Neuronal stem cell (in vitro differentiated cells): ENCODE data around the gene LPGAT1.

Experiments
- DNase-seq: peaks from one replicate; pipeline ENCODE4 v3.0.0-alpha.2; 2013; ENCODE audit warnings: low spot score
- H2AFZ ChIP-seq: one replicate; pipeline ENCODE4 v1.6.1; 2013; ENCODE audit warnings: mild to moderate bottlenecking, low read length, inconsistent platforms
- H2AK5ac ChIP-seq: 2 replicates; pipeline ENCODE4 v1.6.1; 2013; ENCODE audit warnings: low read depth, mild to moderate bottlenecking, inconsistent platforms, low read length, moderate library complexity, mixed read lengths
- H2BK120ac ChIP-seq: 2 replicates; pipeline ENCODE4 v1.6.1; 2013; ENCODE audit warnings: low read depth, mild to moderate bottlenecking, inconsistent platforms, low read length, moderate library complexity, mixed read lengths
- H2BK12ac ChIP-seq: one replicate; pipeline ENCODE4 v1.6.1; 2013; ENCODE audit warnings: low read length, inconsistent platforms
- H2BK15ac ChIP-seq: 2 replicates; pipeline ENCODE4 v1.6.1; 2013; ENCODE audit warnings: mild to moderate bottlenecking, low read length, inconsistent platforms, mixed read lengths
- H2BK5ac ChIP-seq: one replicate; pipeline ENCODE4 v1.6.1; 2013; ENCODE audit warnings: inconsistent platforms, mild to moderate bottlenecking, low read length, moderate library complexity
- H3K14ac ChIP-seq: one replicate; pipeline ENCODE4 v1.6.1; 2013; ENCODE audit warnings: low read length, inconsistent platforms
- H3K18ac ChIP-seq: 2 replicates; pipeline ENCODE4 v1.6.1; 2013; ENCODE audit warnings: low read length, inconsistent platforms
- H3K23ac ChIP-seq: 2 replicates; pipeline ENCODE4 v1.6.1; 2013; ENCODE audit warnings: low read depth, mild to moderate bottlenecking, mixed read lengths, low read length, inconsistent platforms; ENCODE audit not compliant: poor library complexity
- H3K27ac ChIP-seq: replicated peaks from 3 replicates; pipeline ENCODE4 v1.5.1; 2013; ENCODE audit warnings: low read length, inconsistent platforms
- H3K27me3 ChIP-seq, 3 experiments: 2 replicates each; pipeline ENCODE4 v1.6.1; 2013; ENCODE audit warnings: low read length in 3 of 3, mild to moderate bottlenecking in 2 of 3, inconsistent platforms in 1 of 3, low read depth in 1 of 3, mixed read lengths in 1 of 3, moderate library complexity in 1 of 3; ENCODE audit not compliant: control insufficient read depth in 3 of 3, insufficient read depth in 3 of 3
- H3K36me3 ChIP-seq, 2 donors: replicated peaks in 1 of 2; 2 replicates each; pipeline ENCODE4 v1.6.1; 2013; ENCODE audit warnings: low read length in 2 of 2; ENCODE audit not compliant: control insufficient read depth in 2 of 2, insufficient read depth in 2 of 2
- H3K4ac ChIP-seq: 2 replicates; pipeline ENCODE4 v1.6.1; 2013; ENCODE audit warnings: inconsistent platforms, mild to moderate bottlenecking, low read length, moderate library complexity
- H3K4me1 ChIP-seq, 2 donors: 1 replicate in 1 of 2; 2 replicates in 1 of 2; pipeline ENCODE4 v1.6.1; 2013; ENCODE audit warnings: low read length in 2 of 2, low read depth in 1 of 2; ENCODE audit not compliant: control insufficient read depth in 2 of 2, insufficient read depth in 1 of 2
- H3K4me2 ChIP-seq: one replicate; pipeline ENCODE4 v1.6.1; 2013; ENCODE audit warnings: mild to moderate bottlenecking, low read length, inconsistent platforms; ENCODE audit not compliant: insufficient read depth, poor library complexity, severe bottlenecking
- H3K4me3 ChIP-seq, 2 donors: 2 replicates each; pipeline ENCODE4 v1.5.1; 2013; ENCODE audit warnings: low read length in 2 of 2, mild to moderate bottlenecking in 2 of 2, inconsistent platforms in 1 of 2, moderate library complexity in 1 of 2
- H3K79me1 ChIP-seq: one replicate; pipeline ENCODE4 v1.6.1; 2013; ENCODE audit warnings: low read depth, mild to moderate bottlenecking, inconsistent platforms, low read length, moderate library complexity
- H3K9ac ChIP-seq: one replicate; pipeline ENCODE4 v1.6.1; 2013; ENCODE audit warnings: mild to moderate bottlenecking, low read depth, low read length, inconsistent platforms; ENCODE audit not compliant: poor library complexity
- H3K9me3 ChIP-seq, 2 donors: replicated peaks in 1 of 2; 2 replicates each; pipeline versions ENCODE3 to v1.6.1; 2013; ENCODE audit warnings: low read length in 2 of 2, mild to moderate bottlenecking in 2 of 2, inconsistent platforms in 1 of 2, low read depth in 1 of 2, mixed read lengths in 1 of 2, moderate library complexity in 1 of 2; ENCODE audit not compliant: control insufficient read depth in 2 of 2, insufficient read depth in 1 of 2
- H4K8ac ChIP-seq: one replicate; pipeline ENCODE4 v1.6.1; 2013; ENCODE audit warnings: low read depth, mild to moderate bottlenecking, inconsistent platforms, low read length, moderate library complexity
- H4K91ac ChIP-seq: one replicate; pipeline ENCODE4 v1.6.1; 2013; ENCODE audit warnings: low read length, low read depth, mild to moderate bottlenecking, inconsistent platforms; ENCODE audit not compliant: poor library complexity
- WGBS, 2 donors: extraction: QIAGEN DNeasy Blood & Tissue Kit; methylation state at CpG; one replicate each; pipeline ENCODE4 v1.1.7; 2013; ENCODE audit warnings: missing lambda C conversion rate in 2 of 2, mixed read lengths in 1 of 2; ENCODE audit not compliant: insufficient read length in 2 of 2, insufficient replicate concordance in 1 of 2; ENCODE audit errors: extremely low coverage in 2 of 2; 5-methylcytosine and 5-hydroxymethylcytosine counted together

LPGAT1 gene

DNA sequence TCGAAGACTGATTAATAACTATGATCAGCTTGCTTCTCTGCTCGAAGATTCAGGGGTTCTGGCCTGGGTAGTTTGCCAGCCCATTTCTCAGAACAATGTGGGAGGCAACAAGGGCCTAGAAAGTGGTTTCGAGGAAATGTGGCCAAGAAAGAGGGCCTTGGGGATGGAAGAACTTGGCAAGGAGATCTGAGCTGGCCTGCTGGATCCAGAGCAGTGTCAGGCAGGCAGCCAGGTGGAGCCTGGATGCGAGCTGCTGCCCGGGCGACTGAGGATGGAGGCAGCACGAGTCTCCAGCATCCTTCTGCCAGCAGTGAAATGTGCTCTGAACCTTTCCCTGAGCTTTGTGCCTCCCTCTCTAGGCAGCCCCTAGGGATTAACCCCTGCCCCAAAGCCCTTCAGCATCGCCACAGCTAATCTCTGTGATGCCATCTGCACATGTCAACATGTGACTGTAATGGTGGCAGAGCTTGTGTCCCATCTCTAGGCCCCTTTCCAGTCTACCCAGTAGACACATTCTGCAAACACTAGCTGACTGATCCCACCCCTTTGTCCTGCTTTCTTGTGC, 94.1 kb downstream of the LPGAT1 start:
- Histone ChIP-seq H4K8ac (peak overlapping the region; percentile 57), H4K91ac (no peak overlapping the region), H3K36me3 (no peaks in the 10 kb centered on the region), H3K27me3 (peaks cover 0 to 6% (median 0%) of the 10 kb centered on the region in 3 experiments), H3K4me2 (no peak overlapping the region), H3K23ac (peak overlapping the region; percentile 51), H3K18ac (no peak overlapping the region), H3K9me3 (no peaks in the 10 kb centered on the region), H2BK5ac (no peak overlapping the region), H2AK5ac (peak overlapping the region; percentile 62), H2BK120ac (no peak overlapping the region), H2BK12ac (no peak overlapping the region), H2BK15ac (no peak overlapping the region), H3K4me1 (peaks cover 15 to 22% of the 10 kb centered on the region in 2 donors), H3K4ac (no peak overlapping the region), H2AFZ (peak overlapping the region; percentile 86), H3K14ac (no peak overlapping the region), H3K79me1 (no peaks in the 10 kb centered on the region), H3K4me3 (no peak overlapping the region), H3K9ac (no peak overlapping the region), H3K27ac (no peak overlapping the region)
- no peak for DNase-seq
- no CpG with 5 or more reads among the region's 8 CpGs for WGBS, 2 donors

DNA sequence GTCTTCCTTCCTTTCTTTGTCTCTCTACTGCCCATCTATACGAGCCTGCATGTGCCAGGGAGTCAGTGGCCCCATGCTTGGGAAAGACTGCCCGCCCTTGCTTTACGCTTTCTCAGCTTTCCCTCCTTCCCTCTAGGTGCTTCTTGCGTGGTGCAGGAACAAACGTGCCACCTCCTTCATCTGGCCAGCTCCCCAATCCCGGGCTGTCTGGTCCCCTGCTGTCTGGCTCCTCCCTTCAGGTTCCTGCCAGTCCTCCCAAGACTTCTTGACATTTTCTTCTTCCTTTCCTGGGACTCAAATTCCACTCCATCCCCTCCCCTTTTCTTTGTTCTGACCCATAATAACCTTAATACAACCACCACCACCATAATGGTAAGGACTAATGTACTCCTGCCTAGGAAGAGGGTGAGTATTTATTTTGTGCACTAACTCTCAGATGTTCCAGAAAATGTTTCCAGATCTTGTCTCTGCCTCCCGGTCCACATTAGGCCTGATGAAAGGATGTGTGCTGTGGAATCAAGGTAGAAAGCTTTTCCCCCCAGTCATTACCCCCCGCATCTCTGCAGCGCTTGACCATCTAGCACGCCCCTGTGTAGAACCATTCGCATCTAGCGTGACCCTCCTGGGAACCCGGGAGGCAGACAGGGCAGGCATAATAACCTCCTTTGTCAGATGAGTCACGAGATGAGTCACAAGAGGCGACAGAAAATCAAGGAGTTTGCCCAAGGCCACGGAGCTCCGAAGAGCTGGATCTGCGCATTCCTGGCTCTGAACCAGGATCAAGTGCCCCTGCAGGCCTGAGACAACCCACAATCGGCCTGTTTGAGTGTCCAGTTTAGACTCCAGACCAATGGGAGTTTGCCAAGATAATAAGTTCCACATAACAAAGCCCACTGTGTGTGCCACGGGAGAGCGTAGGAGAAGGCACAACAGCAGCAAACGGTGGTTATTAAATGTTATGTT, 95.1 kb downstream of the LPGAT1 start:
- no peak overlapping the region for H2BK120ac ChIP-seq
- H3K27ac ChIP-seq: no peak overlapping the region
- H3K4me1 ChIP-seq: peaks cover 15 to 23% of the 10 kb centered on the region in 2 donors
- no peak overlapping the region for H2AK5ac ChIP-seq
- H4K8ac ChIP-seq: no peak overlapping the region
- no peaks in the 10 kb centered on the region for H3K9me3 ChIP-seq
- no peak for DNase-seq
- H2BK5ac ChIP-seq: no peak overlapping the region
- WGBS, 2 donors: no CpG with 5 or more reads among the region's 22 CpGs
- H2BK12ac ChIP-seq: no peak overlapping the region
- no peak overlapping the region for H2BK15ac ChIP-seq
- no peak overlapping the region for H3K9ac ChIP-seq
- no peak overlapping the region for H3K4me2 ChIP-seq
- H4K91ac ChIP-seq: no peak overlapping the region
- H3K36me3 ChIP-seq: no peaks in the 10 kb centered on the region
- no peaks in the 10 kb centered on the region for H3K79me1 ChIP-seq
- H3K18ac ChIP-seq: peak overlapping the region; percentile 68
- peak overlapping the region; percentile 86 for H2AFZ ChIP-seq
- H3K27me3 ChIP-seq: peaks cover 0 to 11% (median 0%) of the 10 kb centered on the region in 3 experiments
- H3K14ac ChIP-seq: no peak overlapping the region
- no peak overlapping the region for H3K4ac ChIP-seq
- no peak overlapping the region for H3K23ac ChIP-seq
- H3K4me3 ChIP-seq: no peak overlapping the region

DNA sequence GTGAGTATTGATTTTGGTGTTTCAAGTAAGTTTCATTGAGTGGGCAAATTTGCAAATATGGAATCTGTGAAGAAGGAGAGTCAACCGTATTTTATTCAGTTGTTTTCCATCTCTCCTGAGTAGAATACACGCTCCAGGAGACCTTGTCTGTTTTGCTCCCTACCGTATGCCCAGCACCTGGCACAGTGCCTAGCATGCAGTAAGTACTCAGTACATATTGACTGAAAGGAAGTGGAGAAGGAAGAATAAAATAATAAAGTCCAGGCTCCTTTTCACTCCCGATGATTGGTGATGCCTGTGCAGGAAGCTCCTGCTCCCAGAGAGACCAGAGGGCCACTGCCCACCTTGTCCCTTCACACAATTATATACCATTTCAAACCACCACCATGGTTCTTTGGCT, 95.8 kb downstream of the LPGAT1 start:
- Histone ChIP-seq H3K27ac (no peak overlapping the region), H3K36me3 (no peaks in the 10 kb centered on the region), H2AFZ (peak overlapping the region; percentile 86), H3K4me3 (no peak overlapping the region), H3K23ac (no peak overlapping the region), H2BK12ac (no peak overlapping the region), H2BK15ac (no peak overlapping the region), H3K14ac (no peak overlapping the region), H3K4me1 (peaks cover 15 to 23% of the 10 kb centered on the region in 2 donors), H3K27me3 (peaks cover 0 to 16% (median 0%) of the 10 kb centered on the region in 3 experiments), H3K18ac (no peak overlapping the region), H2BK120ac (no peak overlapping the region), H4K91ac (no peak overlapping the region), H3K9me3 (no peaks in the 10 kb centered on the region), H3K79me1 (no peaks in the 10 kb centered on the region), H4K8ac (no peak overlapping the region), H2AK5ac (no peak overlapping the region), H2BK5ac (no peak overlapping the region), H3K4me2 (no peak overlapping the region), H3K4ac (no peak overlapping the region), H3K9ac (no peak overlapping the region)
- WGBS, 2 donors: no CpG with 5 or more reads among the region's 4 CpGs
- no peak for DNase-seq

DNA sequence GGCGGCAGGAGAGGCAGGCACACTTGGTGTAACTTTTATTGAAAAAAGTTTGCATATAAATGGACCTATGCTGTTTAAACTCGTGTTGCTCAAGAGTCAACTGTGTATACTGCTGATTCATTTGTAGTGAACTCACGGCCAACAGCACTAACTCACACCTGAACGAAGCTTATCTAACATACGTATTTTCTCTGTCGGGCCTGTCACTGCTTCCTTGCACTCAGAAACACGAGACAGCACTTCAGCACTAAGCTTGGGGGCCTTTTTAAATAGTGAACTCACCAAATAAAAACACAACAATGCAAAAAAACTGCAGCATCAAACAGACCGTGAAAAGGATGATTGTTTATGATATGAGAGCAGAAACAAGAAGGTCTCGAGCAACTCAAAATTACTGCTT, 96.2 kb downstream of the LPGAT1 start:
- Histone ChIP-seq H3K4ac (no peak overlapping the region), H3K14ac (no peak overlapping the region), H3K36me3 (no peaks in the 10 kb centered on the region), H3K18ac (no peak overlapping the region), H3K9ac (no peak overlapping the region), H2BK120ac (no peak overlapping the region), H3K4me3 (no peak overlapping the region), H3K9me3 (no peaks in the 10 kb centered on the region), H4K91ac (no peak overlapping the region), H3K4me1 (peaks cover 15 to 23% of the 10 kb centered on the region in 2 donors), H2BK15ac (no peak overlapping the region), H2BK5ac (no peak overlapping the region), H3K23ac (no peak overlapping the region), H2AFZ (no peak overlapping the region), H2AK5ac (no peak overlapping the region), H4K8ac (no peak overlapping the region), H3K79me1 (no peaks in the 10 kb centered on the region), H2BK12ac (no peak overlapping the region), H3K27ac (no peak overlapping the region), H3K27me3 (peaks cover 0 to 16% (median 0%) of the 10 kb centered on the region in 3 experiments), H3K4me2 (no peak overlapping the region)
- DNase-seq: no peak
- WGBS, 2 donors: no CpG with 5 or more reads among the region's 9 CpGs
